Thoracic aorta (tissue), 2 donors: ENCODE results near the gene TMEM98. TPM values are rescaled to one million over a fixed set of nuclear protein-coding genes. Genes with fewer than 3 reads are reported as not detected.
"Not testable (repeated sequence)": the region's sequence is repeated elsewhere in the genome, so short reads cannot be mapped to it uniquely, and the experiment has no call there.

Experiments
- ATAC-seq: fragments of 150-250 bp; one replicate; pipeline ENCODE4 v1.8.0; 2017; ENCODE audit warnings: low read depth; ENCODE audit not compliant: insufficient number of reproducible peaks, low FRiP score
- DNase-seq: peaks from one replicate; pipeline ENCODE4 v3.0.0-alpha.2; 2020; ENCODE audit warnings: low spot score
- H3K27ac ChIP-seq, 2 donors: fragments of 200-600 bp; sonication (generic); 1 replicate in 1 of 2; 2 replicates in 1 of 2; pipeline ENCODE4 v1.5.1; 2016; ENCODE audit warnings: mild to moderate bottlenecking in 2 of 2, moderate library complexity in 2 of 2
- H3K27me3 ChIP-seq: fragments of 200-600 bp; sonication (generic); replicated peaks from 2 replicates; pipeline ENCODE4 v1.6.0; 2016; ENCODE audit warnings: mild to moderate bottlenecking; ENCODE audit not compliant: insufficient read depth
- H3K36me3 ChIP-seq: fragments of 200-600 bp; sonication (generic); one replicate; pipeline ENCODE4 v1.5.1; 2016
- H3K4me1 ChIP-seq, 2 donors: fragments of 200-600 bp; sonication (generic); 1 replicate in 1 of 2; 2 replicates in 1 of 2; pipeline versions ENCODE4 v1.5.1 to v1.6.0; 2016; ENCODE audit warnings: low read depth in 2 of 2, mild to moderate bottlenecking in 1 of 2; ENCODE audit not compliant: control insufficient read depth in 1 of 2
- H3K4me3 ChIP-seq: fragments of 200-600 bp; sonication (generic); 2 replicates; pipeline ENCODE4 v1.5.1; 2016; ENCODE audit warnings: mild to moderate bottlenecking
- H3K9me3 ChIP-seq: fragments of 200-600 bp; sonication (generic); 2 replicates; pipeline ENCODE4 v1.5.1; 2016
- CTCF ChIP-seq: fragments of 200-600 bp; sonication (generic); IDR thresholded peaks from one replicate; pipeline ENCODE4 v1.5.1; 2019; ENCODE audit warnings: antibody characterized with exemption
- total RNA-seq, 2 donors: library from RNA; depleted of rRNA; stranded (reverse); fragments of >200 nt; gene quantifications; one replicate each; pipeline versions ENCODE4 v1.1.0 to v1.2.3, GENCODE V29; 2016

TMEM98 gene
- total RNA-seq, 2 donors from 2014 or later: 85.3 to 87.1 TPM

GRCh38 chr17:32926183-32926582 lies 1.8 kb upstream of the TMEM98 start:
- TF ChIP-seq CTCF: no peak
- Histone ChIP-seq H3K27me3 (no peaks in the 10 kb centered on the region), H3K4me3 (no peak overlapping the region), H3K36me3 (no peaks in the 10 kb centered on the region), H3K9me3 (no peaks in the 10 kb centered on the region), H3K4me1 (peaks cover 8 to 21% of the 10 kb centered on the region in 2 donors), H3K27ac (no peak overlapping the region)
- DNase-seq (no peak), ATAC-seq (no peak)

- not testable (repeated sequence) for DNase-seq, ATAC-seq
- peak overlapping the region; percentile 77 to 87 for H3K27ac ChIP-seq
These were observed 1.2 kb upstream of the TMEM98 start for GRCh38 chr17:32926789-32927188.

GRCh38 chr17:32927201-32927723 lies 691 bp upstream of the TMEM98 start:
- peak overlapping the region; percentile 77 to 87 for H3K27ac ChIP-seq
- DNase-seq: no peak
- no peaks in the 10 kb centered on the region for H3K9me3 ChIP-seq
- H3K4me1 ChIP-seq: peaks cover 8 to 21% of the 10 kb centered on the region in 2 donors
- peak overlapping the region; percentile 85 for H3K4me3 ChIP-seq
- H3K27me3 ChIP-seq: no peaks in the 10 kb centered on the region
- H3K36me3 ChIP-seq: no peaks in the 10 kb centered on the region
- ATAC-seq: no peak
- TF ChIP-seq CTCF: no peak

More at GRCh38 chr17:32926789-32927188, 1.2 kb upstream of the TMEM98 start:
- H3K27me3 ChIP-seq, H3K36me3 ChIP-seq, H3K9me3 ChIP-seq: not testable (repeated sequence)
- Histone ChIP-seq H3K4me1 (peaks cover 8 to 21% of the 10 kb centered on the region in 2 donors), H3K4me3 (peak overlapping the region; percentile 85)

- H3K4me3 ChIP-seq: peak overlapping the region; percentile 85
- H3K36me3 ChIP-seq: peaks cover 14% of the 10 kb centered on the region
- H3K27me3 ChIP-seq: no peaks in the 10 kb centered on the region
- ATAC-seq (no peak), DNase-seq (no peak)
- TF ChIP-seq CTCF: no peak
- peaks cover 8 to 21% of the 10 kb centered on the region in 2 donors for H3K4me1 ChIP-seq
- peak overlapping the region; percentile 77 to 87 for H3K27ac ChIP-seq
- H3K9me3 ChIP-seq: no peaks in the 10 kb centered on the region
These were observed 908 bp downstream of the TMEM98 start for GRCh38 chr17:32928586-32929535.

GRCh38 chr17:32929588-32929987 lies 1.6 kb downstream of the TMEM98 start:
- ATAC-seq: no peak
- H3K9me3 ChIP-seq: no peaks in the 10 kb centered on the region
- no peaks in the 10 kb centered on the region for H3K27me3 ChIP-seq
- no peak overlapping the region for H3K27ac ChIP-seq
- peak overlapping the region; percentile 85 for H3K4me3 ChIP-seq
- H3K4me1 ChIP-seq: peaks cover 8 to 21% of the 10 kb centered on the region in 2 donors
- TF ChIP-seq CTCF: no peak
- no peak for DNase-seq
- H3K36me3 ChIP-seq: peaks cover 18% of the 10 kb centered on the region
